Lower leg skin (tissue), 3 donors: ENCODE results near the gene PRPF19.

Experiments used
- POLR2A ChIP-seq, 2 donors: fragments of 450-650 bp; IDR thresholded peaks; one replicate each; pipeline ENCODE4 v1.6.1; 2016 to 2017; ENCODE audit warnings: antibody characterized with exemption in 2 of 2, mild to moderate bottlenecking in 1 of 2, moderate library complexity in 1 of 2
- TF ChIP-seq, protein P1 (sequence below), 3 donors: fragments of 450-650 bp; IDR thresholded peaks; one replicate each; pipeline ENCODE4 v1.5.1; 2016; ENCODE audit warnings: antibody characterized with exemption in 3 of 3, mild to moderate bottlenecking in 3 of 3, moderate library complexity in 2 of 3

DNA sequence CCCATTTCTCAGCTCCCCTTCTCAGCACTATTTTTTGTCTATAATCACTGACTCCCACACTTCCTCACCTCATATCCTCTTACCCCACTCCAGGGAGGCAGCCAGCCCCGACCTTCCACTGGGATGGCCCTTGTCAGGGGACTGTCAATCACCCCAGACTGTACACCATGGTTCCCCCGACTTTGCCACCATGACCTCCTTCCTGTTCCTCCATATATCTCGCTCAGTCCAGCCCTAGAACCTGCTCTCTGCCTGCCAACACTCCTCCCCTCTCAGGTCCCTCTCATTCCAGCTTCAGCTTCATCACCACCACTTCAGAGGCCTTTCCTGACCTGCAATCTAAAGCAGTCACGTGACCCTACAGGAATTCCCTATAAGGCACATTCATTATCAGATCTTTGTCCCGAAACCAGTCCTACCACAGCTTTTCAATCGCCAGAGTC, 16.5 kb downstream of the PRPF19 start:
- no peak for TF ChIP-seq POLR2A (IDR thresholded peaks at IDR 0.05)
- TF ChIP-seq, protein P1, sequence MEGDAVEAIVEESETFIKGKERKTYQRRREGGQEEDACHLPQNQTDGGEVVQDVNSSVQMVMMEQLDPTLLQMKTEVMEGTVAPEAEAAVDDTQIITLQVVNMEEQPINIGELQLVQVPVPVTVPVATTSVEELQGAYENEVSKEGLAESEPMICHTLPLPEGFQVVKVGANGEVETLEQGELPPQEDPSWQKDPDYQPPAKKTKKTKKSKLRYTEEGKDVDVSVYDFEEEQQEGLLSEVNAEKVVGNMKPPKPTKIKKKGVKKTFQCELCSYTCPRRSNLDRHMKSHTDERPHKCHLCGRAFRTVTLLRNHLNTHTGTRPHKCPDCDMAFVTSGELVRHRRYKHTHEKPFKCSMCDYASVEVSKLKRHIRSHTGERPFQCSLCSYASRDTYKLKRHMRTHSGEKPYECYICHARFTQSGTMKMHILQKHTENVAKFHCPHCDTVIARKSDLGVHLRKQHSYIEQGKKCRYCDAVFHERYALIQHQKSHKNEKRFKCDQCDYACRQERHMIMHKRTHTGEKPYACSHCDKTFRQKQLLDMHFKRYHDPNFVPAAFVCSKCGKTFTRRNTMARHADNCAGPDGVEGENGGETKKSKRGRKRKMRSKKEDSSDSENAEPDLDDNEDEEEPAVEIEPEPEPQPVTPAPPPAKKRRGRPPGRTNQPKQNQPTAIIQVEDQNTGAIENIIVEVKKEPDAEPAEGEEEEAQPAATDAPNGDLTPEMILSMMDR (IDR thresholded peaks at IDR 0.05): no peak
